Measurements from ENCODE around the gene CPNE1. TPM values are rescaled to one million over a fixed set of nuclear protein-coding genes. Genes with fewer than 3 reads are reported as not detected.

The CPNE1 gene
- total RNA-seq, 1 donor from 2014 or later: 76.3 TPM

GRCh38 chr20:35586751-35587425 is 77.8 kb downstream of the CPNE1 start:
- FAIRE-seq: no peak
- H3K36me3 ChIP-seq (ENCODE audit: control insufficient read depth, insufficient read depth, low read length): no peaks in the 10 kb centered on the region
- no peak for DNase-seq (ENCODE audit: low read depth)

GRCh38 chr20:35583636-35584560 is 80.8 kb downstream of the CPNE1 start:
- Histone ChIP-seq H3K27me3 (ENCODE audit: control insufficient read depth, insufficient read depth, low read length) (no peaks in the 10 kb centered on the region), H3K36me3 (ENCODE audit: control insufficient read depth, insufficient read depth, low read length) (no peaks in the 10 kb centered on the region), H3K4me3 (ENCODE audit: low read depth, low read length) (no peak overlapping the region)
- TF ChIP-seq CTCF (IDR thresholded peaks at IDR 0.05; ENCODE audit: insufficient read depth, low read length, severe bottlenecking): no peak
- no peak for FAIRE-seq
- DNase-seq (ENCODE audit: low read depth): peak; percentile 21

More at GRCh38 chr20:35586751-35587425, 77.8 kb downstream of the CPNE1 start:
- no peak overlapping the region for H3K4me3 ChIP-seq (ENCODE audit: low read depth, low read length)
- no peaks in the 10 kb centered on the region for H3K27me3 ChIP-seq (ENCODE audit: control insufficient read depth, insufficient read depth, low read length)
- no peak for TF ChIP-seq CTCF (IDR thresholded peaks at IDR 0.05; ENCODE audit: insufficient read depth, low read length, severe bottlenecking)

- no peak for TF ChIP-seq CTCF (IDR thresholded peaks at IDR 0.05; ENCODE audit: insufficient read depth, low read length, severe bottlenecking)
- no peak overlapping the region for H3K4me3 ChIP-seq (ENCODE audit: low read depth, low read length)
- no peaks in the 10 kb centered on the region for H3K36me3 ChIP-seq (ENCODE audit: control insufficient read depth, insufficient read depth, low read length)
- FAIRE-seq (peak; percentile 73), DNase-seq (ENCODE audit: low read depth) (no peak)
- no peaks in the 10 kb centered on the region for H3K27me3 ChIP-seq (ENCODE audit: control insufficient read depth, insufficient read depth, low read length)
These were observed 81.8 kb downstream of the CPNE1 start for GRCh38 chr20:35582741-35583404.

GRCh38 chr20:35582131-35582530 is 82.6 kb downstream of the CPNE1 start:
- DNase-seq (ENCODE audit: low read depth) (no peak), FAIRE-seq (no peak)
- no peak for TF ChIP-seq CTCF (IDR thresholded peaks at IDR 0.05; ENCODE audit: insufficient read depth, low read length, severe bottlenecking)
- H3K4me3 ChIP-seq (ENCODE audit: low read depth, low read length): no peak overlapping the region
- no peaks in the 10 kb centered on the region for H3K36me3 ChIP-seq (ENCODE audit: control insufficient read depth, insufficient read depth, low read length)
- no peaks in the 10 kb centered on the region for H3K27me3 ChIP-seq (ENCODE audit: control insufficient read depth, insufficient read depth, low read length)

- Histone ChIP-seq H3K4me3 (ENCODE audit: low read depth, low read length) (no peak overlapping the region), H3K36me3 (ENCODE audit: control insufficient read depth, insufficient read depth, low read length) (no peaks in the 10 kb centered on the region), H3K27me3 (ENCODE audit: control insufficient read depth, insufficient read depth, low read length) (no peaks in the 10 kb centered on the region)
- no peak for FAIRE-seq
- no peak for DNase-seq (ENCODE audit: low read depth)
- TF ChIP-seq CTCF (IDR thresholded peaks at IDR 0.05; ENCODE audit: insufficient read depth, low read length, severe bottlenecking): no peak
These were observed 85.5 kb downstream of the CPNE1 start for GRCh38 chr20:35579196-35579595.

Measured in bronchial epithelial cell (primary cell).